ENCODE results near the gene PRKAG2. TPM values are rescaled to one million over a fixed set of nuclear protein-coding genes. Genes with fewer than 3 reads are reported as not detected.

PRKAG2 gene
- total and polyA plus RNA-seq, 2 of the 8 experiments (the other 6 are each of a cell fraction or from before 2014, with no cell fraction given) = 7.5 to 18.1 TPM

- no peaks in the 10 kb centered on the region for H4K20me1 ChIP-seq (replicated peaks in 1 of 2; ENCODE audit: control insufficient read depth in 1 of 2, insufficient read depth in 2 of 2, low read length in 2 of 2)
- no peak overlapping the region for H3K14ac ChIP-seq (ENCODE audit: insufficient read length)
- no peak overlapping the region for H3K27ac ChIP-seq (ENCODE audit: low read depth, low read length)
- H3K9me3 ChIP-seq (ENCODE audit: insufficient read depth in 2 of 2, low read depth in 1 of 2, low read length in 1 of 2) = no peaks in the 10 kb centered on the region
- no peaks in the 10 kb centered on the region for H3K79me2 ChIP-seq (ENCODE audit: control insufficient read depth in 1 of 2, insufficient read depth in 2 of 2, low read length in 2 of 2)
- no peak overlapping the region for H2BK15ac ChIP-seq (ENCODE audit: low read length)
- H3K23me2 ChIP-seq (ENCODE audit: low read depth, low read length) = peaks cover 2% of the 10 kb centered on the region; the same call in 1 of the 2 replicates
- no peak overlapping the region for H3K23ac ChIP-seq (ENCODE audit: insufficient read length)
- no peak overlapping the region for H4K5ac ChIP-seq (ENCODE audit: insufficient read length, low read depth, low read length)
- 91% methylated on average over 13 of the region's 13 CpGs; no CpG with 5 or more reads in 1 of the 2 experiments for WGBS, 2 experiments (ENCODE audit: extremely low coverage in 1 of 2, insufficient coverage in 1 of 2, insufficient read length in 1 of 2, insufficient replicate concordance in 2 of 2, low coverage in 1 of 2, low lambda C conversion rate in 2 of 2, missing lambda C conversion rate in 1 of 2)
- H3K18ac ChIP-seq (ENCODE audit: extremely low read depth, low read length) = no peak overlapping the region
- H3K36me3 ChIP-seq (ENCODE audit: control insufficient read depth in 2 of 4, insufficient read depth in 4 of 4, low read length in 3 of 4) = no peaks in the 10 kb centered on the region
- H2BK12ac ChIP-seq (ENCODE audit: low read depth, low read length) = no peak overlapping the region
- H4K91ac ChIP-seq (replicated peaks; ENCODE audit: insufficient read length, low read length) = no peak overlapping the region
- no peak overlapping the region for H3K4me3 ChIP-seq (ENCODE audit: extremely low read depth in 1 of 4, insufficient read depth in 2 of 4, low read depth in 3 of 4, low read length in 4 of 4)
- H2AK5ac ChIP-seq (ENCODE audit: low read depth, low read length) = no peak overlapping the region
- no peak overlapping the region for H3K9ac ChIP-seq (replicated peaks in 1 of 4; ENCODE audit: extremely low read depth in 1 of 4, low read depth in 3 of 4, low read length in 3 of 4)
- no peak overlapping the region for H2BK20ac ChIP-seq (ENCODE audit: low read length)
- H2BK5ac ChIP-seq (ENCODE audit: low read depth, low read length) = no peak overlapping the region
- TF ChIP-seq SP1 (IDR thresholded peaks at IDR 0.05; ENCODE audit: low read depth, low read length) (no peak), POLR2AphosphoS5 (IDR thresholded peaks at IDR 0.05; ENCODE audit: low read depth, low read length) (no peak)
- no peak overlapping the region for H2AFZ ChIP-seq (ENCODE audit: low read length)
- H3K56ac ChIP-seq (replicated peaks; ENCODE audit: insufficient read length, low read depth, low read length) = no peak overlapping the region
- no peak overlapping the region for H3K4ac ChIP-seq (replicated peaks; ENCODE audit: insufficient read length, low read depth, low read length)
- H3K79me1 ChIP-seq (ENCODE audit: low read depth, low read length) = no peaks in the 10 kb centered on the region
- POLR2A ChIA-PET (ENCODE audit: partially characterized antibody) = no interaction called here
- H3K27me3 ChIP-seq (replicated peaks in 1 of 4; ENCODE audit: control insufficient read depth in 3 of 4, extremely low read depth in 1 of 4, insufficient read depth in 3 of 4, low read length in 3 of 4) = no peaks in the 10 kb centered on the region
- no peak for DNase-seq (ENCODE audit: low read depth in 1 of 2, low spot score in 2 of 2)
- H2BK120ac ChIP-seq (replicated peaks; ENCODE audit: low read depth, low read length) = no peak overlapping the region
- no peak overlapping the region for H3K4me2 ChIP-seq (ENCODE audit: insufficient read depth in 1 of 2, low read depth in 2 of 2, low read length in 2 of 2)
- H4K8ac ChIP-seq (ENCODE audit: extremely low read depth, insufficient read depth, low read length) = no peak overlapping the region
- no peak for FAIRE-seq
- CTCF ChIA-PET (ENCODE audit: partially characterized antibody) = interaction anchor here (2.2 kb wide), 1 partner anchor 10 kb away, joined by 5 read pairs; no protein-coding TSS in a partner anchor
- H3K4me1 ChIP-seq (replicated peaks in 1 of 4; ENCODE audit: control insufficient read depth in 3 of 4, insufficient read depth in 4 of 4, low read length in 3 of 4) = peaks cover 0 to 3% (median 0%) of the 10 kb centered on the region in 4 experiments; a peak in 1 of 7 replicates
These were observed 27.0 kb downstream of the PRKAG2 start for GRCh38 chr7:151849879-151850260.

Data from H1 (cell line).